ENCODE measurements around the gene ADAM22. TPM values are rescaled to one million over a fixed set of nuclear protein-coding genes. Genes with fewer than 3 reads are reported as not detected.

Gene ADAM22
- total and polyA plus RNA-seq, 2 of the 4 experiments (the other 2 are of a cell fraction): 0.03 to 0.18 TPM

DNA sequence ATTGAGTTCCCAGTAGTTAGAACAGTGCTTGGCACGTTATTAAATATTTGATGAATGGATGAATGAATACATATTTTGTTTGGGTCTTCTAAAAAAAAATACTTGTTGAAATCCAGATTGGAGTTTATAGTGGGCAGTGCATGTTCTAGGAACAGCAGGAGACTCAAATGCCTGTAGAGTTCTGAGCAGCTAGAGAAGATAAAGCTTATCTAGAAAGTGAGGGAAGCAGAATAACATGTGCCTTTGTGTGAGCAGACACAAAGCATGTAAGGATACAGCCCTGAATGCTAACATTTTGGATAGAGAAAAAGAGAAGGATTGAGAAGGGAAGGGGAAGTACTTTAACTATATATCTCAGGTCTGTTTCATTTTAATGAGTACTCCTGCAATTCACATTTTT lies 213.9 kb downstream of the ADAM22 start:
- no peak overlapping the region for H2BK5ac ChIP-seq (ENCODE audit: low read depth, low read length, poor library complexity, severe bottlenecking)
- no peak overlapping the region for H2AK9ac ChIP-seq (replicated peaks; ENCODE audit: low read depth, low read length, poor library complexity)
- no TSS peak for BruUV-seq (replicated peaks)
- no peak overlapping the region for H4K8ac ChIP-seq (ENCODE audit: low read depth in 2 of 2, low read length in 2 of 2)
- no peaks in the 10 kb centered on the region for H4K20me1 ChIP-seq (ENCODE audit: insufficient read depth, low read length)
- no peaks in the 10 kb centered on the region for H3K27me3 ChIP-seq (ENCODE audit: control insufficient read depth, insufficient read depth, low read length)
- no peak overlapping the region for H4K91ac ChIP-seq (ENCODE audit: insufficient read depth, low read depth, low read length)
- TF ChIP-seq SMC3 (IDR thresholded peaks at IDR 0.05; ENCODE audit: low read depth, low read length) (no peak), CEBPB (IDR thresholded peaks at IDR 0.05; ENCODE audit: low read depth, low read length) (no peak), MXI1 (IDR thresholded peaks at IDR 0.05; ENCODE audit: borderline replicate concordance, low read depth, low read length) (no peak), CHD1 (IDR thresholded peaks at IDR 0.05; ENCODE audit: low read depth, low read length) (no peak), RAD21 (IDR thresholded peaks at IDR 0.05; ENCODE audit: low read length) (no peak), RFX5 (IDR thresholded peaks at IDR 0.05; ENCODE audit: low read depth, low read length) (no peak), FOS (IDR thresholded peaks at IDR 0.05; ENCODE audit: low read depth, low read length) (no peak), POLR2A (IDR thresholded peaks at IDR 0.05; ENCODE audit: low read depth, low read length) (no peak), RCOR1 (IDR thresholded peaks at IDR 0.05; ENCODE audit: insufficient replicate concordance, low read length) (no peak), MAFK (IDR thresholded peaks at IDR 0.05; ENCODE audit: low read depth, low read length) (no peak), MAZ (IDR thresholded peaks at IDR 0.05; ENCODE audit: borderline replicate concordance, low read depth, low read length) (no peak), NFE2L2 (IDR thresholded peaks at IDR 0.05; ENCODE audit: low read depth, low read length) (no peak), BHLHE40 (IDR thresholded peaks at IDR 0.05; ENCODE audit: low read depth, low read length) (no peak)
- TF ChIP-seq, protein P1, sequence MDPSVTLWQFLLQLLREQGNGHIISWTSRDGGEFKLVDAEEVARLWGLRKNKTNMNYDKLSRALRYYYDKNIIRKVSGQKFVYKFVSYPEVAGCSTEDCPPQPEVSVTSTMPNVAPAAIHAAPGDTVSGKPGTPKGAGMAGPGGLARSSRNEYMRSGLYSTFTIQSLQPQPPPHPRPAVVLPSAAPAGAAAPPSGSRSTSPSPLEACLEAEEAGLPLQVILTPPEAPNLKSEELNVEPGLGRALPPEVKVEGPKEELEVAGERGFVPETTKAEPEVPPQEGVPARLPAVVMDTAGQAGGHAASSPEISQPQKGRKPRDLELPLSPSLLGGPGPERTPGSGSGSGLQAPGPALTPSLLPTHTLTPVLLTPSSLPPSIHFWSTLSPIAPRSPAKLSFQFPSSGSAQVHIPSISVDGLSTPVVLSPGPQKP (IDR thresholded peaks at IDR 0.05; ENCODE audit: borderline replicate concordance, low read depth, low read length): no peak
- TF ChIP-seq, protein P2, sequence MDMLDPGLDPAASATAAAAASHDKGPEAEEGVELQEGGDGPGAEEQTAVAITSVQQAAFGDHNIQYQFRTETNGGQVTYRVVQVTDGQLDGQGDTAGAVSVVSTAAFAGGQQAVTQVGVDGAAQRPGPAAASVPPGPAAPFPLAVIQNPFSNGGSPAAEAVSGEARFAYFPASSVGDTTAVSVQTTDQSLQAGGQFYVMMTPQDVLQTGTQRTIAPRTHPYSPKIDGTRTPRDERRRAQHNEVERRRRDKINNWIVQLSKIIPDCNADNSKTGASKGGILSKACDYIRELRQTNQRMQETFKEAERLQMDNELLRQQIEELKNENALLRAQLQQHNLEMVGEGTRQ (IDR thresholded peaks at IDR 0.05; ENCODE audit: low read depth, low read length): no peak
- TF ChIP-seq, protein P3, sequence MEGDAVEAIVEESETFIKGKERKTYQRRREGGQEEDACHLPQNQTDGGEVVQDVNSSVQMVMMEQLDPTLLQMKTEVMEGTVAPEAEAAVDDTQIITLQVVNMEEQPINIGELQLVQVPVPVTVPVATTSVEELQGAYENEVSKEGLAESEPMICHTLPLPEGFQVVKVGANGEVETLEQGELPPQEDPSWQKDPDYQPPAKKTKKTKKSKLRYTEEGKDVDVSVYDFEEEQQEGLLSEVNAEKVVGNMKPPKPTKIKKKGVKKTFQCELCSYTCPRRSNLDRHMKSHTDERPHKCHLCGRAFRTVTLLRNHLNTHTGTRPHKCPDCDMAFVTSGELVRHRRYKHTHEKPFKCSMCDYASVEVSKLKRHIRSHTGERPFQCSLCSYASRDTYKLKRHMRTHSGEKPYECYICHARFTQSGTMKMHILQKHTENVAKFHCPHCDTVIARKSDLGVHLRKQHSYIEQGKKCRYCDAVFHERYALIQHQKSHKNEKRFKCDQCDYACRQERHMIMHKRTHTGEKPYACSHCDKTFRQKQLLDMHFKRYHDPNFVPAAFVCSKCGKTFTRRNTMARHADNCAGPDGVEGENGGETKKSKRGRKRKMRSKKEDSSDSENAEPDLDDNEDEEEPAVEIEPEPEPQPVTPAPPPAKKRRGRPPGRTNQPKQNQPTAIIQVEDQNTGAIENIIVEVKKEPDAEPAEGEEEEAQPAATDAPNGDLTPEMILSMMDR (conservative IDR thresholded peaks at IDR 0.05; ENCODE audit: low read depth, low read length): no peak
- H3K9me1 ChIP-seq (ENCODE audit: insufficient read depth, low read length): no peaks in the 10 kb centered on the region
- no peak overlapping the region for H2BK120ac ChIP-seq (ENCODE audit: low read depth, low read length)
- H3K4me2 ChIP-seq (ENCODE audit: low read depth, low read length): no peak overlapping the region
- H3K4ac ChIP-seq (ENCODE audit: low read depth, low read length): no peak overlapping the region
- no peaks in the 10 kb centered on the region for H3K36me3 ChIP-seq (ENCODE audit: control insufficient read depth, insufficient read depth, low read length)
- H3K79me1 ChIP-seq (ENCODE audit: low read depth in 1 of 2, low read length in 2 of 2): no peaks in the 10 kb centered on the region
- no peak overlapping the region for H3K18ac ChIP-seq (ENCODE audit: low read depth, low read length)
- no peak overlapping the region for H2BK15ac ChIP-seq (ENCODE audit: low read depth, low read length)
- no peak overlapping the region for H3K9ac ChIP-seq (ENCODE audit: low read depth, low read length)
- no peak overlapping the region for H2BK20ac ChIP-seq (ENCODE audit: low read depth, low read length)
- no peak overlapping the region for H3K27ac ChIP-seq (ENCODE audit: insufficient read depth, low read length)
- intact Hi-C loops (cut with micrococcal nuclease): no loop called here
- H3K4me1 ChIP-seq (ENCODE audit: control insufficient read depth, insufficient read depth, low read length): no peaks in the 10 kb centered on the region
- H3K56ac ChIP-seq (ENCODE audit: extremely low read depth, insufficient read depth, low read length): no peak overlapping the region
- dilution Hi-C loops (cut with HindIII; ENCODE audit: low sequenced_read_pairs, unreplicated experiment): no loop called here
- in situ Hi-C loops (cut with MboI; ENCODE audit: low sequenced_read_pairs): no loop called here
- CTCF ChIA-PET: interaction anchor here (0.6 kb wide), 1 partner anchor 1861 kb away, joined by 3 read pairs; no protein-coding TSS in a partner anchor
- no peak overlapping the region for H3K4me3 ChIP-seq (ENCODE audit: insufficient read depth, low read depth, low read length)
- no peak overlapping the region for H3K23ac ChIP-seq (ENCODE audit: low read depth, low read length)
- no peak overlapping the region for H3K14ac ChIP-seq (replicated peaks; ENCODE audit: low read depth, low read length)
- H4K5ac ChIP-seq (ENCODE audit: low read depth, low read length): no peak overlapping the region
- ATAC-seq (ENCODE audit: low read depth): no peak
- H2AK5ac ChIP-seq (ENCODE audit: low read depth, low read length): no peak overlapping the region
- WGBS, 2 experiments (ENCODE audit: extremely low coverage in 2 of 2, insufficient read length in 1 of 2): no CpG with 5 or more reads among the region's 1 CpG
- no peak overlapping the region for H2AFZ ChIP-seq (replicated peaks; ENCODE audit: low read length, poor library complexity)
- DNase-seq: no peak
- no peaks in the 10 kb centered on the region for H3K9me3 ChIP-seq (ENCODE audit: control insufficient read depth, insufficient read depth, low read length)
- POLR2A ChIA-PET (ENCODE audit: unreplicated experiment): no interaction called here

Measured in IMR-90 (cell line).